Neural cell (in vitro differentiated cells): Measurements from ENCODE around the gene REV3L. TPM values are rescaled to one million over a fixed set of nuclear protein-coding genes. Genes with fewer than 3 reads are reported as not detected.

Source experiments
- H2AFZ ChIP-seq: fragments of 200-600, 300-800 bp; sonication (generic), shearing (Covaris generic); 2 replicates; pipeline ENCODE4 v1.6.0; 2014; ENCODE audit warnings: low read depth, mild to moderate bottlenecking, antibody characterized with exemption, low read length, moderate library complexity
- H3F3A ChIP-seq: fragments of 200-600 bp; shearing (Covaris generic); 2 replicates; pipeline ENCODE4 v1.6.1; 2016; ENCODE audit warnings: mild to moderate bottlenecking, moderate library complexity, mixed read lengths, antibody characterized with exemption, low read length; ENCODE audit not compliant: insufficient read depth, poor library complexity, severe bottlenecking
- H3K27ac ChIP-seq: fragments of 200-600, 300-800 bp; sonication (generic), shearing (Covaris generic); 2 replicates; pipeline ENCODE4 v1.5.1; 2014; ENCODE audit warnings: mild to moderate bottlenecking, low read length, moderate library complexity
- H3K27me3 ChIP-seq: fragments of 300-800, 200-600 bp; sonication (generic), shearing (Covaris generic); 2 replicates; pipeline ENCODE4 v1.6.0; 2014; ENCODE audit warnings: mild to moderate bottlenecking, low read depth, low read length, moderate library complexity; ENCODE audit not compliant: insufficient read depth
- H3K36me3 ChIP-seq: fragments of 300-800, 200-600 bp; sonication (generic), shearing (Covaris generic); 2 replicates; pipeline ENCODE4 v1.5.1; 2014; ENCODE audit warnings: mild to moderate bottlenecking, antibody characterized with exemption, low read length, moderate library complexity; ENCODE audit not compliant: insufficient read depth
- H3K4me2 ChIP-seq: fragments of 300-800, 200-600 bp; sonication (generic), shearing (Covaris generic); 2 replicates; pipeline ENCODE4 v1.6.0; 2014; ENCODE audit warnings: mild to moderate bottlenecking, low read length
- H3K4me3 ChIP-seq: fragments of 300-800, 200-600 bp; sonication (generic), shearing (Covaris generic); 2 replicates; pipeline ENCODE4 v1.5.1; 2014; ENCODE audit warnings: mild to moderate bottlenecking, low read length, moderate library complexity
- H3K79me2 ChIP-seq: fragments of 200-600 bp; shearing (Covaris generic); replicated peaks from 2 replicates; pipeline ENCODE4 v1.6.0; 2014; ENCODE audit warnings: mild to moderate bottlenecking, low read length, moderate library complexity; ENCODE audit not compliant: insufficient read depth
- H3K9ac ChIP-seq: fragments of 300-800, 200-600 bp; sonication (generic), shearing (Covaris generic); 2 replicates; pipeline ENCODE4 v1.6.1; 2016; ENCODE audit warnings: mild to moderate bottlenecking, low read length, mixed read lengths
- H3K9me2 ChIP-seq: fragments of 200-600 bp; shearing (Covaris generic); 2 replicates; pipeline ENCODE4 v1.6.1; 2016; ENCODE audit warnings: mild to moderate bottlenecking, low read length, mixed read lengths; ENCODE audit not compliant: insufficient read depth
- H3K9me3 ChIP-seq: fragments of 200-600, 300-800 bp; sonication (generic), shearing (Covaris generic); 2 replicates; pipeline ENCODE4 v1.6.1; 2016; ENCODE audit warnings: mild to moderate bottlenecking, mixed run types, low read length, moderate library complexity, mixed read lengths
- H4K20me1 ChIP-seq: fragments of 200-600 bp; shearing (Covaris generic); 2 replicates; pipeline ENCODE4 v1.6.1; 2016; ENCODE audit warnings: mild to moderate bottlenecking, mixed run types; ENCODE audit not compliant: insufficient read depth
- CTCF ChIP-seq: fragments of 450-650 bp; IDR thresholded peaks from 2 replicates; pipeline ENCODE4 v1.5.1; 2014; ENCODE audit warnings: antibody characterized with exemption, mild to moderate bottlenecking, moderate library complexity; ENCODE audit not compliant: poor library complexity, severe bottlenecking
- EP300 ChIP-seq: fragments of 450-650 bp; conservative IDR thresholded peaks from 2 replicates; pipeline ENCODE4 v1.6.1; 2014; ENCODE audit warnings: antibody characterized with exemption, mild to moderate bottlenecking, moderate library complexity; ENCODE audit not compliant: poor library complexity, severe bottlenecking
- EZH2 ChIP-seq: fragments of 200-600, 300-800 bp; shearing (Covaris generic), sonication (generic); IDR thresholded peaks from 2 replicates; pipeline ENCODE4 v1.6.1; 2014; ENCODE audit warnings: antibody characterized with exemption, low read length, borderline replicate concordance, mild to moderate bottlenecking; ENCODE audit not compliant: insufficient read depth, poor library complexity, severe bottlenecking
- MXI1 ChIP-seq: fragments of 450-650 bp; conservative IDR thresholded peaks from 2 replicates; pipeline ENCODE4 v1.6.1; 2014; ENCODE audit warnings: antibody characterized with exemption, mild to moderate bottlenecking; ENCODE audit not compliant: poor library complexity, severe bottlenecking
- POLR2AphosphoS5 ChIP-seq: IDR thresholded peaks from 2 replicates; pipeline ENCODE4 v1.6.1; 2012
- RAD21 ChIP-seq: fragments of 450-650 bp; conservative IDR thresholded peaks from 2 replicates; pipeline ENCODE4 v1.6.1; 2014; ENCODE audit warnings: antibody characterized with exemption, mild to moderate bottlenecking, moderate library complexity
- REST ChIP-seq: IDR thresholded peaks from 2 replicates; pipeline ENCODE4 v1.6.1; 2012; ENCODE audit warnings: borderline replicate concordance
- SMC3 ChIP-seq: fragments of 450-650 bp; conservative IDR thresholded peaks from 2 replicates; pipeline ENCODE4 v1.6.1; 2014; ENCODE audit warnings: antibody characterized with exemption, mild to moderate bottlenecking, moderate library complexity; ENCODE audit not compliant: poor library complexity
- TAF1 ChIP-seq: IDR thresholded peaks from 2 replicates; pipeline ENCODE4 v1.6.1; 2012; ENCODE audit warnings: low read depth
- polyA plus RNA-seq: library from polyadenylated mRNA; depleted of rRNA; stranded (reverse); fragments of >200 nt; gene quantifications from 2 replicates; pipeline ENCODE4 v1.2.3, GENCODE V29; 2014

Gene REV3L
- polyA plus RNA-seq, 1 donor from 2014 or later: 60.2 TPM

GRCh38 chr6:111416529-111416928 is 66.5 kb downstream of the REV3L start:
- H3K9me2 ChIP-seq: no peaks in the 10 kb centered on the region
- no peaks in the 10 kb centered on the region for H3K27me3 ChIP-seq
- no peak overlapping the region for H3K9ac ChIP-seq
- H3K36me3 ChIP-seq: no peaks in the 10 kb centered on the region
- H3K79me2 ChIP-seq: peaks cover 24% of the 10 kb centered on the region
- H3F3A ChIP-seq: no peaks in the 10 kb centered on the region
- H4K20me1 ChIP-seq: no peaks in the 10 kb centered on the region
- no peak overlapping the region for H3K27ac ChIP-seq
- H3K4me3 ChIP-seq: no peak overlapping the region
- TF ChIP-seq MXI1 (no peak), EZH2 (no peak), SMC3 (no peak), TAF1 (no peak), EP300 (no peak), RAD21 (no peak), REST (no peak), CTCF (no peak), POLR2AphosphoS5 (no peak)
- no peak overlapping the region for H3K4me2 ChIP-seq
- no peak overlapping the region for H2AFZ ChIP-seq
- H3K9me3 ChIP-seq: no peaks in the 10 kb centered on the region

- Histone ChIP-seq H3K79me2 (peaks cover 13% of the 10 kb centered on the region), H4K20me1 (no peaks in the 10 kb centered on the region), H3F3A (no peaks in the 10 kb centered on the region), H3K9ac (no peak overlapping the region), H3K27me3 (no peaks in the 10 kb centered on the region), H3K36me3 (no peaks in the 10 kb centered on the region), H3K4me2 (no peak overlapping the region), H2AFZ (no peak overlapping the region), H3K9me2 (no peaks in the 10 kb centered on the region), H3K4me3 (no peak overlapping the region), H3K9me3 (no peaks in the 10 kb centered on the region), H3K27ac (no peak overlapping the region)
- TF ChIP-seq EZH2 (no peak), EP300 (no peak), RAD21 (no peak), CTCF (no peak), POLR2AphosphoS5 (no peak), MXI1 (no peak), TAF1 (no peak), REST (no peak), SMC3 (no peak)
These were observed 68.6 kb downstream of the REV3L start for GRCh38 chr6:111414373-111414772.
